ENCODE measurements around the gene AP3D1. TPM values are rescaled to one million over a fixed set of nuclear protein-coding genes. Genes with fewer than 3 reads are reported as not detected.
"Not testable (repeated sequence)": the region's sequence is repeated elsewhere in the genome, so short reads cannot be mapped to it uniquely, and the experiment has no call there.

Gene AP3D1
- total RNA-seq (2014; rRNA removed; shearing (Covaris generic)): 79.0 and 93.3 TPM in 2 replicates

DNA sequence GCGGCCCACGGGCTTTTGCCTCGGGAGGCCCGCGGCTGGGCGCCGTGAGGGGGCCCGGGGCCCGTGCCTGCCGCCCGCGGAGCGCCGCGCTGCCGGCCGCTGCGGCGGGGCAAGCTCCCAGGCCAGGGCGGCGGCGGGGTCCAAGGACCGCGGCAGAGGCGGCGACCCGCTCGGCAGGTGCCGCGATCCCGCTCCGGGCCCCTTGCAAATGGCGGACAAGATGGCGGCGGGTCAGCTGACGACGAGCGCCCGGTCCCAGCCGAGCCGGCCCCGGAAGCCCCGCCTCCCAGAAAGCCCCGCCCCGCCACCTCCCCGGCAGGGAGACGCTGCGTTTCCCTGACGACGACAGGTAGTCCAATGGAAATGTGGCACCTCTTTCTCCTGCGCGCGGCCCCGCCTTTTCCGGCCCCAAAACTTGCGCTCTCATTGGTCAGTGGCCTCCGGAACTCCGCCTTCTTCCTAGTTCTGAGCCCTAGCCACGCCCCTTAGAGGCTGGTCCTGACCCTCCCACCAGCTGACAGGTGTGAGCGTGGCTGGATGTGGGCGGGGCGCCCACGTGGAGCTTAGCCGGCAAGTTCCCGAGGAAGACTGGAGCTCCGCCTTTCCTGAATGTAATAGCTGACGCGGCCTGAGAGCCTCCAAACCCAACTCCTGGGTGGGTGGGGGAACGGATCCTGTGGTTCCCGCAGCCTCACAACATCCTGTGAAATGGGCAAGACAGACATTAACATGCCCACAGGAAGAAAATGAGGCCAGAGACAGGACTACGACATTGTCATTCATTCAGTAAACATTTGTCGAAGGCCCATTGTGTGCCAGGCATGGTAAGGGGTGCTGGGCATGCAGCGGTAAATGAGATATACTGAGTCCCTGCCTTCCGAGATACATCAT is at the start of gene AP3D1:
AP3D1 (minus strand) TSS at position 228 of the 891 bp plus-strand sequence. CDS start 232 bp downstream, outside the sequence.
- DNase-seq (ENCODE audit: low read depth): peak; percentile 100

DNA sequence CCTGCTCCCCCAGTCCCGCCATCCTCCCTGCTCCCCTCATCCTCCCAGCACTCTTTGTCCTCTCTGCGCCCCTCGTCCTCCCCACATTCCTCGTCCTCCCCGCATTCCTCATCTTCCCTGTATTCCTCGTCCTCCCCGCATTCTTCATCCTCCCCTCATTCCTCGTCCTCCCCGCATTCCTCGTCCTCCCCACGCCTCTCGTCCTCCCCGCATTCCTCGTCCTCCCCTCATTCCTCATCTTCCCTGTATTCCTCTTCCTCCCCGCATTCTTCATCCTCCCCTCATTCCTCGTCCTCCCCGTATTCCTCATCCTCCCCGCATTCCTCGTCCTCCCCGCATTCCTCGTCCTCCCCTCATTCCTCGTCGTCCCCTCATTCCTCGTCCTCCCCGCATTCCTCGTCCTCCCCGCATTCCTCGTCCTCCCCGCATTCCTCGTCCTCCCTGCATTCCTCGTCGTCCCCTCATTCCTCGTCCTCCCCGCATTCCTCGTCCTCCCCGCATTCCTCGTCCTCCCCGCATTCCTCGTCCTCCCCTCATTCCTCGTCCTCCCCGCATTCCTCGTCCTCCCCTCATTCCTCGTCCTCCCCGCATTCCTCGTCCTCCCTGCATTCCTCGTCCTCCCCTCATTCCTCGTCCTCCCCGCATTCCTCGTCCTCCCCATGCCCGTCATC is 49.4 kb upstream of the AP3D1 start:
- not testable (repeated sequence) for DNase-seq (ENCODE audit: low read depth)

DNA sequence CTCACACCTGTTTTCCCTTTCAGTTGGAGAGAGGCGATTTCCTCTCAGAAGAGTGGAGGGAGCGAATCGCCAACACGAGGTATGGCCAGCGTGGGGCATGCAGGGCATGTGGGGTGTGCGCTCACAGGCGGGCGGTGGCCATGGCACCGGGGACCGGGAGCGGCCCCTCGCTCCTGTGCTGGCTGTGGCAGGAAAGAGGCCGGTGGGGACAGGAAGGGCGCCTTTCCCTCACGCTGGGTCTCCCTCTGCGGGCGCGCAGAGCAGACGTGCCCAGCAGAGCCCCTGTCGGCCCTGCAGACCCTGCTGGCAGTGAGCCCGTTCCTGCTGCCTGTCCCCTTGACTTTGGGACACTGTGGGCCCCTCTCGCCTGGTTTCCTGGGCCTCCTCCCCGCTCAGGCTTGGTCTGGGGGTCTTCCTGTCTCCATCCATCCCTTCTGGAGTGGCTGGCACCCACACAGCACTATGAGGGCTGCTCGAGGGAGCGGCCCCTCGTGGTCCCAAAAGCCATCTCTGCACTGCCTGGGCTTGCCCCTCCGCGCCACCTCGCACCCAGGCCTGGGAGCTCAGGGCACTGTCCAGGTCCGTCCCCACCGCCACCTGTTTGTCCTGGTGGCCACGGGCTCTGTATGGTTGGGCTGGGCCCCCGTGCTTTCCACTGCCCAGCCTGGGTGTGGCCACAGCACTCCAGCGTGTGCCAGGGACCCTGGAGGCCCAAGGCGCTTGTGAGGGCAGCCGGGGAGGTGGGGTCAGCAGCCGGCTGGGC is 48.7 kb upstream of the AP3D1 start:
- no peak for DNase-seq (ENCODE audit: low read depth)

DNA sequence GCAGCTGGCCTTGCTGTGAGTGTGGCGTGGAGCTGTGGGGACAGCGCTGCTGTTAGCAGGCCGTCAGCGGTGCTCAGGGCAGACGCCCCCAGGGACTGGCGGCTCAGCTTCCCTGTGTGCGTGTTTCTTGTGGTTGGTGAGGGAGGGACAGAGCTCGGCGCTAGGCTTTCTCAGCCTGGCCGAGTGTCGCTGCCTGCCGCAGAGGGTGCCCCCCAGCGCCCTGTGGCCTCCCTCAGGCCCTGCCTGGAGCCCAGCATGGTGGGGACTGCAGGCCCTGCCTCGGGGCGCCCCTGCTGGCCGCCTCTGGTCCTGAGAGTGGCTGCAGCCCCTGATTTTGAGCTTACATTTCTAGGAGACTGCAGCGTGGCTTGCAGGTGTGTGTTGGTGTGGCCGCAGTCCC is 47.8 kb upstream of the AP3D1 start:
- DNase-seq (ENCODE audit: low read depth): no peak

DNA sequence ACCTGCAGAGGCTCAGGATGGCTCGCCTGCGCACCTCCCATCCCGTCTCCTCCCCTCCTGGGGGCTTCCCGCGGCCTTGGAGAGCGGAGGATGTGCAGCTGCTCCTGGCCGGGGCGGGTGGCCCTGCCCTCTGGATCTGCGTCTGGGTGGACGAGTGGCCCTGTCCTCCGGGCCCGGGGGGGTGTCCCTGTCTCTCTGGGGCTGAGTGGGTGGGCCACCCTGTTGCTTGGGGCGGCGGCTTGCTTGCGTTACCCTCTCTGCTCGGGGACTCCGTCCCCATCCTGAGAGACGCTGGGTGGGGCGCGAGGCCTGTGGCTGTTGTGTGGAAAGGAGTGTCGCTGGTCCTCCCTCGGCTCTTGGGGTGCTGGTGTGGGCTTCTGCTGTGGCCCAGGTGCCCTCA is 47.0 kb upstream of the AP3D1 start:
- DNase-seq (ENCODE audit: low read depth): no peak

DNA sequence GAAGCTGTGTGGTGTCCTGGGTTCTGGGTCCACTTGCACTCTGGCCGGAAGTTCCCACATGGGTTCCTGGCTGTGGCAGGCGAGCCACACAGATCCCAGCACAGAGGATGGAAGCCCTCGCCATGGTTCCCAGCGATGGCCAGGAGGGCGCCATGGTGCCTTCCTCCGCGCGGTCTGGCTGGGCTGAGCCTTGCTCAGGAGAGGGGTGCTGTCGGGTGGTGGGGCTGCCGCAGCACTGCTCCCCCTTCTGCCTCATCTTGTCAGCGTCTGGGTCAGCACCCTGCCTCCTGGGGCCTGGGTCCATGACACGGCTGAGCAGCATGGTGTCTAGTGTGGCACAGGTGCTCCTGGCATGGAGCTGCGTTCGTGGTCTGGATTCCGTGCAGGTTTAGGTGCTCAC is 45.9 kb upstream of the AP3D1 start:
- DNase-seq (ENCODE audit: low read depth): no peak

DNA sequence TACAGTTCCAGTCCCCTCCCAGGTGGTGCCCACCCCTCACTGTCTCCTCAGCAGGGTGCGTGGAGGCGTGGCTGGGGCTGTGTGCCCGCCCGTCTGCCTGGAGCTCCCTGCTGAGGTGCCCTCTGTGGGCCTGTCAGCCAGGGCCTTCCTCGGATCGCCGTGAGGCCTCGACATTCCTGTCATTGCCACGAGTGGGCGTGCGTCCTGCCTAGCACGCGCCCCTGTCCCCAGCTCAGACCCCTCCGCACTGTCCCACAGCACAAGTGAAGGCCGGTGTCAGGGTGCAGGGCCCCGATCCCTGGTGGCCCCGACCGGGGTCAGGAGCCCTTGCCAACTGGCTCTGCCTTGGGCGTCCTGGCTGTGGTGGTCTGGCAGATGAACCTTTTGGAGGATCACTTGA is 44.5 kb upstream of the AP3D1 start:
- no peak for DNase-seq (ENCODE audit: low read depth)

DNA sequence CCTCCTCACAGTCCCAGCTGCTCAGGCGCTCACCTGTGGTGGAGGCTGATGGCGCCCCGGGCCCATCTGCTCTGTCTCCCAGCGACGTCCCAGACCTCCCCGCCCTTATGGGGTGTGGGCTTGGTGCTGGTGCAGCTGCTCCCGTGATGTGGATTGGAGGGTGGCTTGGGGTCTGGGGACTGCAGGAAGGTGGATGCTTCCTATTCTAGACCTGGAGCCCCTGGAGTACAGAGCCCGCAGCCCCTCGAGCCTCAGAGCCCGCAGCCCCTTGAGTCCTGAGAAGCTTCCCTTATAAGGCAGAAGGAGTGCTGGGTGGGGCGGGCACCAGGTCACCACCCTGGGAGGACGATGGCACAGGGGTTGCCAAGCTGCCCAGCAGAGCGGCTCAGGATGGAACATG is 44.0 kb upstream of the AP3D1 start:
- DNase-seq (ENCODE audit: low read depth): no peak

DNA sequence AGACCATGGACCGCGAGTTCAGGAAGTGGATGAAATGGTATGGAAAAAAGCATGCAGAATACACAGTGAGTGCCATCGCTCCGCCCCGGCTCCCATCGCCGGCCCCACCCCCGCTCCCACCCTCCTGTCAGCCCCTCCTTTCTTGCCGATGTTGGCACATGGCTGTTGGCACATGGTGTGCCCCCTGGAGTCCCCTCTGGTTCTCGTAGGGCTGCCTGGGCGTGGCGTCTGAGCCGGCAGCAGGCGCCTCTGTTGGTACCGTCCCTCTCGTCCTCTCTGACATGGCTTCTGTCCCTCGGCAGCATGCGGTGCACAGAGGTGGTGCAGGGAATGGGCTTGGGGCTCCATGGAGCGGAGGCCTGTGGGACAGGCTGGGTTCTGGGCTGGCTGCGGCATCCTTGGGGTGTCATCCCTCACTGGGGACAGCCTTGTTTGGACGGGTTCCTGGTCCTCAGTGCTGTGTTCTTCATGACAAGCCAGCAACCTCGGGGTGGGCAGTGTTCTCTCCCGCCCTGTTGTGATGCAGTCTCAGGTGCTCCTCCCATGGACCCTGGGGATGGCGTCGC is 43.2 kb upstream of the AP3D1 start:
- DNase-seq (ENCODE audit: low read depth): no peak

DNA sequence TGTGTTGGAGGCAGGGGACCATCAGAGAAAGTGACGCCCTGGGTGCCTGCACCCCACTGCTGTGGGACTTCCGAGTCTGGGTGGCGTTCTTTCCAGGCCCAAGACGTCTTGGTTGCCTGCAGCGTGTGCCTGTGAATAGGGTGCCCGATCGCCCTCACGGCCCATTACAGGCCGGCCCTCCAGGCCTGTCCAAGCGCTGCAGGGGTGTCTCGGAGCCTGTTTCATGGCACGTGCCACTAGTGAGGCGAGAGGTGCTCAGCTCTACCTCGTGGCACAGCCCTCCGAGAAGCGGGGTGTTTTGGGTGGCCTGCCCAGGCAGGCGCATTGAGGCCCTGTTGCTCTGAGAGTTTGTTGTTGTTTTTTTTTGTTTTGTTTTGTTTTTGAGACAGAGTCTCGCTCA is 42.4 kb upstream of the AP3D1 start:
- DNase-seq (ENCODE audit: low read depth): no peak

DNA sequence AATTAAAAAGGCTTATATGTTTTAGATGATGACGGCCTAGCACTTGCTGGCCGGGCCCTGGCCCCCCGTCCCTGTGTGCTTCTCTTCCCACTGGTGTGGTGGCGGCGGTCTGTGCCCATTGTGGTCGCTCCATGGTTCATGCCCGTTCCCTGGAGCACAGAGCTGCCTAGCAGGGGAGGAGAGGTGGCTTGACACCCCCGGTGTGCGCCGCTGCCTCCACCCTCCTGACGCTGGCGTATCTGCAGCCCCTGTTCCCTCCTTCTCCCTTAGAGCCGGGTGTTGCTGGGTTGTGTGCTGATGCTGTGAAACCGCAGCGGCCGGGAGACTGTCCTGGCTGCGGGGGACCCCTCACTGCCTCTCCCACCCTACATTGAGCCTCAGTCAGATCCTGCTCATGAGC is 41.5 kb upstream of the AP3D1 start:
- DNase-seq (ENCODE audit: low read depth): no peak

DNA sequence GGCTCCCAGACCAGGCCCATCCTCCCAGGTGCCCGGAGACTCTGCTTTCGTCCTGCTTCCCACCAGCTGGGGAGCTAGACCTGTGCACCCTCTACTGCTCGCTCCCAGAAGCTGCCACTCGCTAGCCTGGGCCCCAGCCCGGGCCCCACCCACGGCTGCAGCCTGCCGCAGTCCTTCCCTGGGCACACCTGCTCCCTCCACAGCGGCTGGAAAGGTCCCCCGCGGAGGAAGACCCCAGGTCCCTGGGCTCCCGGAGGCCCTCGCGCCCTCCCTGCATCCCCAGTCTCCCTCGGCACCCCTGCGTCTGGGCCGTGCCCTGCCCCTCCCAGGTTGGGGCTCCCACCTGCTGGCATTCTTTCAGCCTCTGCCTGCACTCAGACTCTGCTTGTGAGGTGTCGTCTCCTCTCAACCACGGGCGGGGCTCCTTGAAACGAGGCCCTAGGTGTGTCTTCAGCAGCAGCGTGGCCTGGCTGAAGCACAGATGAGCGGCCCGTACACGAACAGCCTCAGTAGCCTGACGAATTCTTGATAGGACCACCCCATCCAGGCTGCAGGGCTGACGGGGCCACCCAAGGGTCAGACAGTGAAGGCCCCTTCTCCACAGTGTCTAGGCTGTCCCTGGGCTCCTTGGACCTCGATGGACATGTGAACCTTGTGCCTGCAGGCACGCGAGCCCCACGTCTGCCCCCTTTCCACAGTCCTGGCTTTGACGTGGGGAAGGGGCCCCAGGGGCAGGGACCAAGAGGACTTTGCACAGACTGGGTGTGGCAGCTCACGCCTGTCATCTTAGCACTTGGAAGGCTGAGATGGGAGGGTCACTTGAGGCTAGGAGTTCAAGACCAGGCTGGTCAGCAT is 40.3 kb upstream of the AP3D1 start:
- DNase-seq (ENCODE audit: low read depth): no peak

DNA sequence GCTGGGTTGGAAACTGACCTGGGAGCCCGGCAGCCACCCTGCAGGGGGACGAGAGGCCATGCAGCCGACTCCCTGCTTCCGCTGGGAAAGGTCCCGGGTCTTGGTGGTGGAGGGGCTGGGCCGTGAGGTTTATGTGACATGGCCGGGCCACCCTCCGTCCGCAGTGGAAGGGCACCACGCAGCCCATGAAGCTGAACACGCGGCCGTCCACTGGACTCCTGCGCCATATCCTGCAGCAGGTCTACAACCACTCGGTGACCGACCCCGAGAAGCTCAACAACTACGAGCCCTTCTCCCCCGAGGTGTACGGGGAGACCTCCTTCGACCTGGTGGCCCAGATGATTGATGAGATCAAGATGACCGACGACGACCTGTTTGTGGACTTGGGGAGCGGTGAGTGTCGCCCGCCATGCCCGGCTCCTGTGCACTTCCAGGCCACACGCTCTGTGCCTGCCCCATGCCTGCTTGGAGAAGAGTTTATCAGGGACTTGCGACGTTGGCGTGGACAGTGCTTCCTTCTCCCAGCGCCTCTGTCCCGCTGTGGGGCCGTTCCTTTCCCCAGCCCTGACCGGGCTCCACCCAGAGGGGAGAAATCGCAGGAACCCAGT is 39.6 kb upstream of the AP3D1 start:
- no peak for DNase-seq (ENCODE audit: low read depth)

DNA sequence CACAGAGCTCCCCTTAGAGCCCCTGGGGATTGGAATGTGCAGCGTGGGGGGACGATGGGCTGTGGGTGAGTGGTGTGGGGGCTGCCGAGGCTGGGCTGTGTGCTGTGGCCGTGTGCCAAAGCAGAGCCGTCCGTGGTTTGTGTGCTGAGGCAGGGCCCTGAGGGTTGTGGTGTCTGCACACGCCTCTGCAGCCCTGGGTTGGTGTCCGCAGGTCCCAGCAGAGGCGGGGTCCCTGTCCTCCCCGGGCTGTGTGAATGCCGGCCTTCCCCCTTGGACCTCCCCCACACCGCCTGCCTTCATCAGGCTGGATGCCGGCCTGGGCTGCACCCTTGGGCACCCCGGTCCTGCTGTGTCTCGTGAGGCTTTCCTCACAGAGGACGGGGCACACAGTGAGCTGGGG is 38.5 kb upstream of the AP3D1 start:
- no peak for DNase-seq (ENCODE audit: low read depth)

DNA sequence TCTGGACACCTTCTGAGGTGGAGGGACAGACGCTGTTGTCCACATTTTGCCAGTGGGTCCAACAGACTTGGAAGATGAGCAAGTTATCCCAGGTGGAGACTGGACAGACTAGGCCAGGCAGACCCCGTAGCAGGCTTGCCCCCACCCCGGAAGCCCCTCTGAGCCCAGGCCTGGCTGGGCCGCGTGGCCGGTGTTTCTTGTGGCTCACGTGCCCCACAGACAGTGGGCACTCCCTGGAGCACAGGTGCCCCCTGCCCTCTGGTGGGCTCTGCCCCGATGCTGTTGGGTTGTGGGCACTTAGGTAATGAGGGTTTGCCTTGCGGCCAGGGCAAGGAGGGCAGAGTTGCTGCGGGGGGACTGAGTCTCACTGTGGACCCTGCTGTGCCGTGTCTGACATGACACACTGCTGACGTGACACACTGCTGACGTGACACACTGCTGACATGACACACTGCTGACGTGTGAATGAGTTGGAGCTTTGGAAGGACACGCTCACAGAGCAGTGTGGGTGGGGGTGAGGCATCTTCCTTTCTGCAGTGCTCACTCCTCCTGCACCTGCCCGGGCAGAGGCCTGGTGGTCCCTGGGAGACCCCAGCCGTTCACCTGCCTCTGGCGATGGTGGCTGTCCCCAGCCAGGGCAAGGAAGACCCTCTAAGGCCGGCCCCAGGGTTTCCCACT is 37.5 kb upstream of the AP3D1 start:
- no peak for DNase-seq (ENCODE audit: low read depth)

DNA sequence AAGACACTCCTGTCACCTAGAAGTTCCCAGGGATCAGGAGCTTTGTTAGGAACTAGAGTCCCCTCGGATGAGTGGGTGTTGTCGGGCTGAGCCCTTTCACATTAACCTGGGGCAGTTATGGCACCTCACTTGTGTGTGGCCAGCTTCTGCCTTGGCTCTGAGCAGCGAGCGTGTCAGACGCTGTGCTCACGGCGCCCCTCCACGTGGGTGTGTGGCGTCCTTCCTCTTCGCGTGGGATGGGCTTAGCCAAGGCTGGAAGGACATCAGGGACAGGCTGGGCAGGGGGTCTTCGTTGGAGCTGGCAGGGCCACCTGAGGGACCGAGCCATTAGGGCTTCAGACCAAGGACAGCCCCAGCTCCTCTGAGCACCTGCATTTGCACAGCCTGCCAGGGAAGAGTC is 35.8 kb upstream of the AP3D1 start:
- no peak for DNase-seq (ENCODE audit: low read depth)

DNA sequence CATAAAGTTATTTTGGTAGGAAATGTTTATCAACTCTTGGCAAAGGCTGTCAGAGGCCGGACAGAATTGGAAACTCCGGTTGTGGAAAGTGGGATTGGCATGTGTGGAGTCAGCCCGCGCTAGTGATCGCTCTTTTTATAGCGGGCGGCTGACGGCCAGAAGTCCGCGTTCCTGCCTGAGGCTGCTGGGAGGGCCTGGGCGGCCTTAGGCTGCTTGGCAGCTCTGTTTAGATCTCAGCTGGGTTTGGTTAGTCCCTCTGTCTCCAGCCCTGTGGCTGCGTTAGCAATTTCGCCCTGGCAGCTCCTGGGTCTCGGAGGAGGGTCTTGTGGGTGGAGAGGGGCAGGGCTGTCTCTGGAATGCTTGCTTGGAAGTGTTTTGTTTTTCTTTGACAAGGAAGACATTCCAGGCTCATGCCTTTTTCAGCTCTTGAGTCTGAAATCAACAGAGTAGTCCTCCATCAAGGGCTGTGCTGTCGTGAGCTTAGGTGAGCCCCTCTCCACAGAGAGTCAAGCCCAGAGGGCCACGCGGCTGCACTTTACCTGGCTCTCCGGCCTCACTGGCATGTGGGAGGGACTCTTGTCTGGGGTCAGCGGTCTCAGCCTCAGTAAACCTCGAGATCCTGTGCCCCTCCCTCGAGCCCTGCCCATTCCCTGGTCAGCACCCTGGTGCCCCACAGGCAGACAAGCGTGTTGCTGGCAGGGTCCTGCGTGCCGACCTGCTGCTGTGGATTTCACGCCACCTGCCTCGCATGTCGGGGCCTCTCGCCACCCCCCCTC is 34.9 kb upstream of the AP3D1 start:
- DNase-seq (ENCODE audit: low read depth): no peak

DNA sequence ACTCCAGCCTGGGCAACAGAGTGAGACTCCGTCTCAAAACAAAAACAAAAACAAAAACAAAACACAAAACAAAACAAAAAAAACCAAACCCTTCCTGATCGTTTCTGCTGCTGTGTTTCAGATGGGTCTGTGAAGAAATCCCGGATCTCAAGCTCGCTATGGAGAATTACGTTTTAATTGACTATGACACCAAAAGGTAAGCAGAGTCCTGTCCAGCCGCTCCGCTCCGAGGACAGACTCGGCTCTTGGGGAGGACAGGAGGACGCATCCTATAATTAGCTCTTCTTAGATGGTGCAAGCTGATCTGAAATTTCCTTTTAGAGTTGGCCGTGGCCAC is 34.3 kb upstream of the AP3D1 start:
- DNase-seq (ENCODE audit: low read depth): no peak

DNA sequence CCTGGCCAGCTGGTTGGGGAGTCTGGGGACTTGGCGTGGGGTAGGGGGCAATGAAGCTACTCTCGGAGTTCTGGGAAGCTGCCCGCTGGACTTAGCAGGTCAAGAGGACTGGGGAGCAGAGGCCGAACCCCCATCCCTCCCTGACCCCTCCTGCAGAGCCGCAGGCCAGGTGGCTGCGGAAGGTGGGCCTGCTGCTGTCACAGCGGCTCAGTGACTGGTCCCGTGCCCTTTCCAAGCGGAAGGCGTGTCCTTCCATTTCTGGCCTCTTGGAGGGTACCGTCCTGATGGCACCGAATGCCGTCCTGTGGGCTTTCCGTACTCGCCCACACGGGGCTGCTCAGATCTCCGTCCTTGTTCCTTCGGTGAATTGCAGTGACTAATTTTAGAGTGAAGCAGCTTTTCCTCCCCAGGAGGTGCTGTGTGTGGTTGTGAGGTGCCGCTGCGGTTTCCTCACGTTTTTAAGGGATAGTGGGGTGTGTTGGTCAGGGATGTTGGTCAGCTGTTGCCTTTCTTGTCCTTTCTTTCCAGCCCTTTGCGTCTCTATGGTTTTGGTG is 33.1 kb upstream of the AP3D1 start:
- DNase-seq (ENCODE audit: low read depth): no peak

Measured in Daoy (cell line).